ENCODE results near the gene NUMA1.

GRCh38 chr11:72006309-72007088 is 73.8 kb downstream of the NUMA1 start:
- TF ChIP-seq CTCF (IDR thresholded peaks at IDR 0.05; ENCODE audit: low read depth, low read length, poor library complexity, severe bottlenecking) (no peak), EZH2phosphoT487 (IDR thresholded peaks at IDR 0.05; ENCODE audit: borderline replicate concordance, low read length) (no peak)

All from DOHH2 (cell line).